Lower leg skin (tissue), 4 donors: ENCODE measurements around the gene RARRES2. TPM values are rescaled to one million over a fixed set of nuclear protein-coding genes. Genes with fewer than 3 reads are reported as not detected.

ENCODE experiments used
- DNase-seq, 2 donors: peaks; one replicate each; pipeline ENCODE4 v3.0.0-alpha.2; 2019; ENCODE audit warnings: low spot score in 2 of 2
- H3K4me3 ChIP-seq: fragments of 200-600 bp; sonication (generic); 2 replicates; pipeline ENCODE4 v1.5.1; 2017; ENCODE audit warnings: mild to moderate bottlenecking, low read depth; ENCODE audit not compliant: poor library complexity, severe bottlenecking
- CTCF ChIP-seq, 3 donors: fragments of 450-650 bp; IDR thresholded peaks; one replicate each; pipeline ENCODE4 v1.5.1; 2016; ENCODE audit warnings: antibody characterized with exemption in 3 of 3, mild to moderate bottlenecking in 3 of 3, moderate library complexity in 2 of 3
- POLR2A ChIP-seq, 2 donors: fragments of 450-650 bp; IDR thresholded peaks; one replicate each; pipeline ENCODE4 v1.6.1; 2016 to 2017; ENCODE audit warnings: antibody characterized with exemption in 2 of 2, mild to moderate bottlenecking in 1 of 2, moderate library complexity in 1 of 2
- WGBS, 2 donors: methylation state at CpG; one replicate each; pipeline ENCODE4 v1.1.5; 2018; 5-methylcytosine and 5-hydroxymethylcytosine counted together
- intact Hi-C: fragments of 100-400 bp; cut with DNase I; formaldehyde crosslinking; loops from one replicate; pipeline ENCODE4 v1.15.0; 2023; ENCODE audit warnings: low total_unique reads
- total RNA-seq, 4 donors: library from RNA; depleted of rRNA; stranded (reverse); fragments of >200 nt; gene quantifications; one replicate each; pipeline ENCODE4 v1.1.0, GENCODE V29; 2016

Gene RARRES2
- total RNA-seq, 4 donors from 2014 or later, result 9.8 to 30.0 (median 16.8) TPM

GRCh38 chr7:150365673-150366398, 24.4 kb upstream of the RARRES2 start:
- intact Hi-C loops, result no loop called here
- WGBS, 2 donors, result 73 to 89% methylated on average over 5 of the region's 5 CpGs
- H3K4me3 ChIP-seq, result no peak overlapping the region
- DNase-seq, result no peak
- TF ChIP-seq CTCF (IDR thresholded peaks at IDR 0.05) (no peak), POLR2A (IDR thresholded peaks at IDR 0.05) (no peak)

GRCh38 chr7:150365194-150365593, 23.8 kb upstream of the RARRES2 start:
- 86 to 91% methylated on average over 10 of the region's 10 CpGs for WGBS, 2 donors
- DNase-seq, result no peak
- H3K4me3 ChIP-seq, result no peak overlapping the region
- TF ChIP-seq CTCF (IDR thresholded peaks at IDR 0.05), result no peak
- TF ChIP-seq POLR2A (IDR thresholded peaks at IDR 0.05), result no peak
- intact Hi-C loops, result no loop called here

- WGBS, 2 donors, result 78 to 91% methylated on average over 5 of the region's 5 CpGs
These were observed 22.4 kb upstream of the RARRES2 start for GRCh38 chr7:150363872-150364271.

GRCh38 chr7:150363370-150363769, 21.9 kb upstream of the RARRES2 start:
- intact Hi-C loops, result no loop called here
- no peak overlapping the region for H3K4me3 ChIP-seq
- DNase-seq, result no peak
- TF ChIP-seq CTCF (IDR thresholded peaks at IDR 0.05), result no peak
- no peak for TF ChIP-seq POLR2A (IDR thresholded peaks at IDR 0.05)
- 88 to 90% methylated on average over 4 of the region's 4 CpGs for WGBS, 2 donors

More at GRCh38 chr7:150363872-150364271, 22.4 kb upstream of the RARRES2 start:
- TF ChIP-seq POLR2A (IDR thresholded peaks at IDR 0.05) (no peak), CTCF (IDR thresholded peaks at IDR 0.05) (no peak)
- DNase-seq, result no peak
- H3K4me3 ChIP-seq, result no peak overlapping the region
- intact Hi-C loops, result no loop called here

GRCh38 chr7:150361807-150362621, 20.6 kb upstream of the RARRES2 start:
- WGBS, 2 donors, result 74 to 81% methylated on average over 18 of the region's 18 CpGs
- no peak for DNase-seq
- no peak overlapping the region for H3K4me3 ChIP-seq
- TF ChIP-seq CTCF (IDR thresholded peaks at IDR 0.05), result no peak
- intact Hi-C loops, result no loop called here
